ENCODE data around the gene CPOX. TPM values are rescaled to one million over a fixed set of nuclear protein-coding genes. Genes with fewer than 3 reads are reported as not detected.

The CPOX gene
- total and polyA plus RNA-seq, 2 experiments from 2014 or later, result 13.3 to 38.3 TPM

DNA sequence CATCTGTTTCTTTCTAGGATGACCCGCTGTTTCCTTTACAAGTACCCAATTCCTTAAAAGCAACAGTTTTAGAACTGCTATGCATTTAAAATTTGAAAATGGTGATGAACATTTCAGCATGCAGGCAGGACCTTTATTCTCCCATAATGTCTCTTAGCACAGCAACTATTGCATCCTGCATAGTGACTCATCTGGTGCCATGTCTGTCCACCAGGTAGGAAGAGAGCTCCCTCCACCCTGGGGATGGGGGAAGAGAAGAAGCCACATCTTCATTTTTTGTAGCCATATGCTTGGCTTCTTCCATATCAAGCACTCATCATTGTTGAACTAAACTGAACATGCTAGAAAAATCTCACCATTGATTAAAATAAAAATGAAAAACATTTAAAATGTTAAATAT lies 51.7 kb downstream of the CPOX start:
- ATAC-seq (no peak), DNase-seq (ENCODE audit: low spot score) (no peak)
- Histone ChIP-seq H3K9me2 (ENCODE audit: insufficient read depth) (no peaks in the 10 kb centered on the region), H3K36me3 (ENCODE audit: insufficient read depth) (no peaks in the 10 kb centered on the region), H3K4me2 (no peak overlapping the region), H3K4me1 (ENCODE audit: insufficient read depth) (no peaks in the 10 kb centered on the region), H3K27ac (ENCODE audit: low read depth) (no peak overlapping the region), H3K79me2 (replicated peaks; ENCODE audit: insufficient read depth) (no peaks in the 10 kb centered on the region), H3K27me3 (ENCODE audit: insufficient read depth) (no peaks in the 10 kb centered on the region), H4K20me1 (replicated peaks; ENCODE audit: insufficient read depth) (no peaks in the 10 kb centered on the region), H3F3A (replicated peaks; ENCODE audit: low read depth) (no peaks in the 10 kb centered on the region), H3K4me3 (no peak overlapping the region), H2AFZ (no peak overlapping the region)
- H3K4me3 Mint-ChIP-seq, result no peak overlapping the region
- H3K27ac Mint-ChIP-seq, result no peak overlapping the region
- TF ChIP-seq CREB1 (CRISPR knock-in tag; IDR thresholded peaks at IDR 0.05; ENCODE audit: low read depth) (no peak), ZNF331 (CRISPR knock-in tag; IDR thresholded peaks at IDR 0.05; ENCODE audit: low read depth) (no peak), NANOG (IDR thresholded peaks at IDR 0.05; ENCODE audit: borderline replicate concordance) (no peak), JUNB (IDR thresholded peaks at IDR 0.05; ENCODE audit: unreplicated experiment) (no peak), POLR2AphosphoS5 (IDR thresholded peaks at IDR 0.05; ENCODE audit: low read depth) (no peak), STAT1 (IDR thresholded peaks at IDR 0.05; ENCODE audit: unreplicated experiment) (no peak), ZNF114 (CRISPR knock-in tag; IDR thresholded peaks at IDR 0.05) (no peak), EZH2 (IDR thresholded peaks at IDR 0.05; ENCODE audit: low read depth, unreplicated experiment) (no peak), EZH2phosphoT487 (IDR thresholded peaks at IDR 0.05; ENCODE audit: unreplicated experiment) (no peak)
- TF ChIP-seq, protein P1, sequence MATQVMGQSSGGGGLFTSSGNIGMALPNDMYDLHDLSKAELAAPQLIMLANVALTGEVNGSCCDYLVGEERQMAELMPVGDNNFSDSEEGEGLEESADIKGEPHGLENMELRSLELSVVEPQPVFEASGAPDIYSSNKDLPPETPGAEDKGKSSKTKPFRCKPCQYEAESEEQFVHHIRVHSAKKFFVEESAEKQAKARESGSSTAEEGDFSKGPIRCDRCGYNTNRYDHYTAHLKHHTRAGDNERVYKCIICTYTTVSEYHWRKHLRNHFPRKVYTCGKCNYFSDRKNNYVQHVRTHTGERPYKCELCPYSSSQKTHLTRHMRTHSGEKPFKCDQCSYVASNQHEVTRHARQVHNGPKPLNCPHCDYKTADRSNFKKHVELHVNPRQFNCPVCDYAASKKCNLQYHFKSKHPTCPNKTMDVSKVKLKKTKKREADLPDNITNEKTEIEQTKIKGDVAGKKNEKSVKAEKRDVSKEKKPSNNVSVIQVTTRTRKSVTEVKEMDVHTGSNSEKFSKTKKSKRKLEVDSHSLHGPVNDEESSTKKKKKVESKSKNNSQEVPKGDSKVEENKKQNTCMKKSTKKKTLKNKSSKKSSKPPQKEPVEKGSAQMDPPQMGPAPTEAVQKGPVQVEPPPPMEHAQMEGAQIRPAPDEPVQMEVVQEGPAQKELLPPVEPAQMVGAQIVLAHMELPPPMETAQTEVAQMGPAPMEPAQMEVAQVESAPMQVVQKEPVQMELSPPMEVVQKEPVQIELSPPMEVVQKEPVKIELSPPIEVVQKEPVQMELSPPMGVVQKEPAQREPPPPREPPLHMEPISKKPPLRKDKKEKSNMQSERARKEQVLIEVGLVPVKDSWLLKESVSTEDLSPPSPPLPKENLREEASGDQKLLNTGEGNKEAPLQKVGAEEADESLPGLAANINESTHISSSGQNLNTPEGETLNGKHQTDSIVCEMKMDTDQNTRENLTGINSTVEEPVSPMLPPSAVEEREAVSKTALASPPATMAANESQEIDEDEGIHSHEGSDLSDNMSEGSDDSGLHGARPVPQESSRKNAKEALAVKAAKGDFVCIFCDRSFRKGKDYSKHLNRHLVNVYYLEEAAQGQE (IDR thresholded peaks at IDR 0.05; ENCODE audit: unreplicated experiment), result no peak
- TF ChIP-seq, protein P2, sequence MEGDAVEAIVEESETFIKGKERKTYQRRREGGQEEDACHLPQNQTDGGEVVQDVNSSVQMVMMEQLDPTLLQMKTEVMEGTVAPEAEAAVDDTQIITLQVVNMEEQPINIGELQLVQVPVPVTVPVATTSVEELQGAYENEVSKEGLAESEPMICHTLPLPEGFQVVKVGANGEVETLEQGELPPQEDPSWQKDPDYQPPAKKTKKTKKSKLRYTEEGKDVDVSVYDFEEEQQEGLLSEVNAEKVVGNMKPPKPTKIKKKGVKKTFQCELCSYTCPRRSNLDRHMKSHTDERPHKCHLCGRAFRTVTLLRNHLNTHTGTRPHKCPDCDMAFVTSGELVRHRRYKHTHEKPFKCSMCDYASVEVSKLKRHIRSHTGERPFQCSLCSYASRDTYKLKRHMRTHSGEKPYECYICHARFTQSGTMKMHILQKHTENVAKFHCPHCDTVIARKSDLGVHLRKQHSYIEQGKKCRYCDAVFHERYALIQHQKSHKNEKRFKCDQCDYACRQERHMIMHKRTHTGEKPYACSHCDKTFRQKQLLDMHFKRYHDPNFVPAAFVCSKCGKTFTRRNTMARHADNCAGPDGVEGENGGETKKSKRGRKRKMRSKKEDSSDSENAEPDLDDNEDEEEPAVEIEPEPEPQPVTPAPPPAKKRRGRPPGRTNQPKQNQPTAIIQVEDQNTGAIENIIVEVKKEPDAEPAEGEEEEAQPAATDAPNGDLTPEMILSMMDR (conservative IDR thresholded peaks at IDR 0.05; ENCODE audit: low read depth in 2 of 2), result no peak
- TF ChIP-seq, protein P3, sequence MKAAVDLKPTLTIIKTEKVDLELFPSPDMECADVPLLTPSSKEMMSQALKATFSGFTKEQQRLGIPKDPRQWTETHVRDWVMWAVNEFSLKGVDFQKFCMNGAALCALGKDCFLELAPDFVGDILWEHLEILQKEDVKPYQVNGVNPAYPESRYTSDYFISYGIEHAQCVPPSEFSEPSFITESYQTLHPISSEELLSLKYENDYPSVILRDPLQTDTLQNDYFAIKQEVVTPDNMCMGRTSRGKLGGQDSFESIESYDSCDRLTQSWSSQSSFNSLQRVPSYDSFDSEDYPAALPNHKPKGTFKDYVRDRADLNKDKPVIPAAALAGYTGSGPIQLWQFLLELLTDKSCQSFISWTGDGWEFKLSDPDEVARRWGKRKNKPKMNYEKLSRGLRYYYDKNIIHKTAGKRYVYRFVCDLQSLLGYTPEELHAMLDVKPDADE (IDR thresholded peaks at IDR 0.05), result no peak
- TF ChIP-seq, protein P4, sequence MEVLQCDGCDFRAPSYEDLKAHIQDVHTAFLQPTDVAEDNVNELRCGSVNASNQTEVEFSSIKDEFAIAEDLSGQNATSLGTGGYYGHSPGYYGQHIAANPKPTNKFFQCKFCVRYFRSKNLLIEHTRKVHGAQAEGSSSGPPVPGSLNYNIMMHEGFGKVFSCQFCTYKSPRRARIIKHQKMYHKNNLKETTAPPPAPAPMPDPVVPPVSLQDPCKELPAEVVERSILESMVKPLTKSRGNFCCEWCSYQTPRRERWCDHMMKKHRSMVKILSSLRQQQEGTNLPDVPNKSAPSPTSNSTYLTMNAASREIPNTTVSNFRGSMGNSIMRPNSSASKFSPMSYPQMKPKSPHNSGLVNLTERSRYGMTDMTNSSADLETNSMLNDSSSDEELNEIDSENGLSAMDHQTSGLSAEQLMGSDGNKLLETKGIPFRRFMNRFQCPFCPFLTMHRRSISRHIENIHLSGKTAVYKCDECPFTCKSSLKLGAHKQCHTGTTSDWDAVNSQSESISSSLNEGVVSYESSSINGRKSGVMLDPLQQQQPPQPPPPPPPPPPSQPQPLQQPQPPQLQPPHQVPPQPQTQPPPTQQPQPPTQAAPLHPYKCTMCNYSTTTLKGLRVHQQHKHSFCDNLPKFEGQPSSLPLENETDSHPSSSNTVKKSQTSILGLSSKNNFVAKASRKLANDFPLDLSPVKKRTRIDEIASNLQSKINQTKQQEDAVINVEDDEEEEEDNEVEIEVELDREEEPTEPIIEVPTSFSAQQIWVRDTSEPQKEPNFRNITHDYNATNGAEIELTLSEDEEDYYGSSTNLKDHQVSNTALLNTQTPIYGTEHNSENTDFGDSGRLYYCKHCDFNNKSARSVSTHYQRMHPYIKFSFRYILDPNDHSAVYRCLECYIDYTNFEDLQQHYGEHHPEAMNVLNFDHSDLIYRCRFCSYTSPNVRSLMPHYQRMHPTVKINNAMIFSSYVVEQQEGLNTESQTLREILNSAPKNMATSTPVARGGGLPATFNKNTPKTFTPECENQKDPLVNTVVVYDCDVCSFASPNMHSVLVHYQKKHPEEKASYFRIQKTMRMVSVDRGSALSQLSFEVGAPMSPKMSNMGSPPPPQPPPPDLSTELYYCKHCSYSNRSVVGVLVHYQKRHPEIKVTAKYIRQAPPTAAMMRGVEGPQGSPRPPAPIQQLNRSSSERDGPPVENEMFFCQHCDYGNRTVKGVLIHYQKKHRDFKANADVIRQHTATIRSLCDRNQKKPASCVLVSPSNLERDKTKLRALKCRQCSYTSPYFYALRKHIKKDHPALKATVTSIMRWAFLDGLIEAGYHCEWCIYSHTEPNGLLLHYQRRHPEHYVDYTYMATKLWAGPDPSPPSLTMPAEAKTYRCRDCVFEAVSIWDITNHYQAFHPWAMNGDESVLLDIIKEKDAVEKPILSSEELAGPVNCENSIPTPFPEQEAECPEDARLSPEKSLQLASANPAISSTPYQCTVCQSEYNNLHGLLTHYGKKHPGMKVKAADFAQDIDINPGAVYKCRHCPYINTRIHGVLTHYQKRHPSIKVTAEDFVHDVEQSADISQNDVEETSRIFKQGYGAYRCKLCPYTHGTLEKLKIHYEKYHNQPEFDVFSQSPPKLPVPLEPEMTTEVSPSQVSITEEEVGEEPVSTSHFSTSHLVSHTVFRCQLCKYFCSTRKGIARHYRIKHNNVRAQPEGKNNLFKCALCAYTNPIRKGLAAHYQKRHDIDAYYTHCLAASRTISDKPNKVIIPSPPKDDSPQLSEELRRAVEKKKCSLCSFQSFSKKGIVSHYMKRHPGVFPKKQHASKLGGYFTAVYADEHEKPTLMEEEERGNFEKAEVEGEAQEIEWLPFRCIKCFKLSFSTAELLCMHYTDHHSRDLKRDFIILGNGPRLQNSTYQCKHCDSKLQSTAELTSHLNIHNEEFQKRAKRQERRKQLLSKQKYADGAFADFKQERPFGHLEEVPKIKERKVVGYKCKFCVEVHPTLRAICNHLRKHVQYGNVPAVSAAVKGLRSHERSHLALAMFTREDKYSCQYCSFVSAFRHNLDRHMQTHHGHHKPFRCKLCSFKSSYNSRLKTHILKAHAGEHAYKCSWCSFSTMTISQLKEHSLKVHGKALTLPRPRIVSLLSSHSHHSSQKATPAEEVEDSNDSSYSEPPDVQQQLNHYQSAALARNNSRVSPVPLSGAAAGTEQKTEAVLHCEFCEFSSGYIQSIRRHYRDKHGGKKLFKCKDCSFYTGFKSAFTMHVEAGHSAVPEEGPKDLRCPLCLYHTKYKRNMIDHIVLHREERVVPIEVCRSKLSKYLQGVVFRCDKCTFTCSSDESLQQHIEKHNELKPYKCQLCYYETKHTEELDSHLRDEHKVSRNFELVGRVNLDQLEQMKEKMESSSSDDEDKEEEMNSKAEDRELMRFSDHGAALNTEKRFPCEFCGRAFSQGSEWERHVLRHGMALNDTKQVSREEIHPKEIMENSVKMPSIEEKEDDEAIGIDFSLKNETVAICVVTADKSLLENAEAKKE (CRISPR knock-in tag; IDR thresholded peaks at IDR 0.05), result no peak
- H3K27me3 Mint-ChIP-seq (ENCODE audit: insufficient read depth, low read depth, poor library complexity), result no peaks in the 10 kb centered on the region
- no peaks in the 10 kb centered on the region; the same call in 1 of the 3 replicates for H3K4me1 Mint-ChIP-seq
- H3K36me3 Mint-ChIP-seq (ENCODE audit: low read depth), result no peaks in the 10 kb centered on the region
- H3K9me3 Mint-ChIP-seq, result no peaks in the 10 kb centered on the region

Data from GM23338 (cell line).